SU-DHL-6 (cell line): ENCODE results near the gene LASP1.

Source experiments
- H2AFZ ChIP-seq: fragments of 200-600 bp; sonication (generic); 2 replicates; pipeline ENCODE4 v1.6.1; 2014; ENCODE audit warnings: low read depth, mild to moderate bottlenecking, moderate library complexity, mixed read lengths, antibody characterized with exemption, low read length; ENCODE audit not compliant: severe bottlenecking
- H3F3A ChIP-seq: fragments of 200-600 bp; shearing (Covaris generic); 2 replicates; pipeline ENCODE4 v1.6.0; 2016; ENCODE audit warnings: antibody characterized with exemption, mild to moderate bottlenecking; ENCODE audit not compliant: insufficient read depth
- H3K27ac ChIP-seq: fragments of 200-600 bp; sonication (generic); 2 replicates; pipeline ENCODE4 v1.5.1; 2016; ENCODE audit warnings: low read depth, mild to moderate bottlenecking, low read length, moderate library complexity, mixed read lengths
- H3K27me3 ChIP-seq: fragments of 200-600 bp; sonication (generic), shearing (Covaris generic); 2 replicates; pipeline ENCODE4 v1.6.0; 2014; ENCODE audit warnings: mild to moderate bottlenecking, low read length
- H3K36me3 ChIP-seq: fragments of 200-600 bp; sonication (generic); 2 replicates; pipeline ENCODE4 v1.6.1; 2014; ENCODE audit warnings: mild to moderate bottlenecking, low read length, mixed read lengths
- H3K4me2 ChIP-seq: fragments of 300-600, 200-600 bp; shearing (Covaris generic), sonication (generic); 2 replicates; pipeline ENCODE4 v1.6.0; 2014; ENCODE audit warnings: low read length, low read depth, mild to moderate bottlenecking; ENCODE audit not compliant: poor library complexity, severe bottlenecking
- H3K4me3 ChIP-seq: fragments of 200-600 bp; sonication (generic); 2 replicates; pipeline ENCODE4 v1.5.1; 2014; ENCODE audit warnings: antibody characterized with exemption, low read length, mild to moderate bottlenecking, mixed read lengths; ENCODE audit not compliant: insufficient read depth, poor library complexity, severe bottlenecking
- H3K79me2 ChIP-seq: fragments of 200-600 bp; sonication (generic); 2 replicates; pipeline ENCODE4 v1.6.1; 2014; ENCODE audit warnings: mild to moderate bottlenecking, low read length, moderate library complexity; ENCODE audit not compliant: insufficient read depth
- H3K9ac ChIP-seq: fragments of 200-600 bp; sonication (generic); 2 replicates; pipeline ENCODE4 v1.7.0; 2014; ENCODE audit warnings: mild to moderate bottlenecking, low read length
- H3K9me2 ChIP-seq: fragments of 200-600 bp; sonication (generic); replicated peaks from 2 replicates; pipeline ENCODE4 v1.6.1; 2014; ENCODE audit warnings: low read length; ENCODE audit not compliant: insufficient read depth
- H3K9me3 ChIP-seq: fragments of 200-600 bp; sonication (generic); 2 replicates; pipeline ENCODE4 v1.6.1; 2014; ENCODE audit warnings: low read length, mixed read lengths; ENCODE audit not compliant: insufficient read depth
- H4K20me1 ChIP-seq: fragments of 200-600 bp; sonication (generic); 2 replicates; pipeline ENCODE4 v1.6.1; 2014; ENCODE audit warnings: low read depth, mild to moderate bottlenecking, antibody characterized with exemption, low read length, moderate library complexity, mixed read lengths
- CTCF ChIP-seq: fragments of 200-600 bp; sonication (generic); IDR thresholded peaks from one replicate; pipeline ENCODE4 v1.5.1; 2017; ENCODE audit warnings: antibody characterized with exemption, mild to moderate bottlenecking, low read length, moderate library complexity; ENCODE audit not compliant: insufficient read depth, poor library complexity, severe bottlenecking
- EZH2phosphoT487 ChIP-seq: fragments of 200-600 bp; sonication (generic), shearing (Covaris generic); conservative IDR thresholded peaks from 2 replicates; pipeline ENCODE4 v1.6.1; 2018; ENCODE audit warnings: mild to moderate bottlenecking, antibody characterized with exemption, low read length, moderate library complexity, mixed read lengths

Gene LASP1

GRCh38 chr17:38967290-38967738 is 97.5 kb downstream of the LASP1 start, which contains the start of gene FBXO47:
TSS of gene FBXO47 (minus strand) at chr17:38967403. CDS start at chr17:38963025, 4,378 bp downstream.
- H3K9ac ChIP-seq = peak within 1 kb of the TSS; percentile 42
- peak within 1 kb of the TSS; percentile 88 for H2AFZ ChIP-seq
- peak within 1 kb of the TSS; percentile 47 for H3K4me3 ChIP-seq
- no peaks in the 10 kb centered on the region for H4K20me1 ChIP-seq
- no peaks in the 10 kb centered on the region for H3K9me3 ChIP-seq
- H3K4me2 ChIP-seq = peak within 1 kb of the TSS; percentile 57
- H3K36me3 ChIP-seq = no peaks in the 10 kb centered on the region
- 0 out of 2 replicates have a peak, but pooled peaks cover 2% of the 10 kb centered on the region for H3F3A ChIP-seq
- no peak within 1 kb of the TSS for H3K27ac ChIP-seq
- no peaks in the 10 kb centered on the region for H3K27me3 ChIP-seq
- TF ChIP-seq EZH2phosphoT487 (no peak), CTCF (no peak)
- H3K79me2 ChIP-seq = no peaks in the 10 kb centered on the region
- no peaks in the 10 kb centered on the region for H3K9me2 ChIP-seq

DNA sequence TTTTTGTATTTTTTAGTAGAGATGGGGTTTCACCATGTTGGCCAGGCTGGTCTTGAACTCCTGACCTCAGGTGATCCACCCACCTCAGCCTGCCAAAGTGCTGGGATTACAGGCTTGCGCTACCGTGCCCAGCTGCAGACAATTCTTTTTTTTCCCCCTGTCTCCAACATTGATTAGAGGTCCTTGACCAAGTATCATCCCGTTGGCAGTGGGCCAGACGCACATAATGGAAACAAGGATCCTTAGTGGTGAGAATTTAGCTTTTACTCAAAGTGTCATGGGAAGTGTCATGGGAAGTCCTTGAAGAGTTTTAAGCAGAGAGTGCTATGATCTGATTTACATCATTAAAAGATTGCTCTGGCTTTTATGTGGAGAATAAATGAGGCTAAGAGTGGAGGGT is 99.4 kb downstream of the LASP1 start:
- TF ChIP-seq CTCF = no peak
- no peak for TF ChIP-seq EZH2phosphoT487
- Histone ChIP-seq H3K27me3 (no peaks in the 10 kb centered on the region), H3F3A (0 out of 2 replicates have a peak, but pooled peaks cover 2% of the 10 kb centered on the region), H3K9me3 (no peaks in the 10 kb centered on the region), H3K4me3 (no peak overlapping the region), H3K36me3 (no peaks in the 10 kb centered on the region), H3K79me2 (no peaks in the 10 kb centered on the region), H3K9me2 (no peaks in the 10 kb centered on the region), H2AFZ (no peak overlapping the region), H3K9ac (no peak overlapping the region), H4K20me1 (no peaks in the 10 kb centered on the region), H3K4me2 (no peak overlapping the region), H3K27ac (no peak overlapping the region)

DNA sequence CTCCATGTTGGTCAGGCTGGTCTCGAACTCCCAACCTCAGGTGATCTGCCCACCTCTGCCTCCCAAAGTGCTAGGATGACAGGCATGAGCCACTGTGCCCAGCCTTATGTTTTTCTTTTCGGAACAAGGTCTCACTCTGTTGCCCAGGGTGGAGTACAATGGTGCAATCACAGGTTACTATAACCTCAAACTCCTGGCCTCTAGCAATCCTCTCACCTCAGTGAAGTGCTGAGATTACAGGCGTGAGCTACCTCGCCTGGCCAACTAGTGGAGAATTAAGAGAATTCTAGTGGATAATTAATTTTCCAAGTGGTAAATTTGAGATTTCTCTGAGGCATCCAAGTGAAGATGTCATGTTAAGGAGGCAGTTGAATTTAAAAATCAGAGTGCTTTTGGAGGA is 100.3 kb downstream of the LASP1 start:
- Histone ChIP-seq H3K9me2 (no peaks in the 10 kb centered on the region), H3K79me2 (no peaks in the 10 kb centered on the region), H3K9me3 (no peaks in the 10 kb centered on the region), H3K27me3 (no peaks in the 10 kb centered on the region), H3K27ac (no peak overlapping the region), H3K36me3 (no peaks in the 10 kb centered on the region), H2AFZ (no peak overlapping the region), H4K20me1 (no peaks in the 10 kb centered on the region), H3K4me2 (no peak overlapping the region), H3K9ac (no peak overlapping the region), H3F3A (0 out of 2 replicates have a peak, but pooled peaks cover 2% of the 10 kb centered on the region), H3K4me3 (no peak overlapping the region)
- TF ChIP-seq EZH2phosphoT487 (no peak), CTCF (no peak)
